H1 (cell line): Measurements from ENCODE around the gene SH2D2A. TPM values are rescaled to one million over a fixed set of nuclear protein-coding genes. Genes with fewer than 3 reads are reported as not detected.

Source experiments
- CTCF ChIA-PET: fragments of 300-600 bp; sonication (Branson Sonifier 250); formaldehyde crosslinking; loops from one replicate; lab custom pipeline; 2021; ENCODE audit not compliant: partially characterized antibody; lab: Charles Lee
- POLR2A ChIA-PET: fragments of 300-600 bp; sonication (Branson Sonifier 250); formaldehyde crosslinking; loops from one replicate; lab custom pipeline; 2021; ENCODE audit warnings: inconsistent platforms; ENCODE audit not compliant: partially characterized antibody; lab: Charles Lee
- DNase-seq, 2 experiments: peaks; one replicate each; pipeline versions ENCODE4 v3.0.0 to v3.0.0-alpha.2; 2010 to 2022; ENCODE audit warnings: low spot score in 2 of 2, low read depth in 1 of 2, mixed read lengths in 1 of 2
- FAIRE-seq: peaks from 2 replicates; lab custom pipeline; 2011; peaks lifted over from hg19 to GRCh38; lab: Jason Lieb, UNC
- H2AFZ ChIP-seq: 2 replicates; pipeline ENCODE4 v1.8.1; 2012; ENCODE audit warnings: low read length, inconsistent platforms
- H2AK5ac ChIP-seq: 2 replicates; pipeline ENCODE4 v1.6.1; 2013; ENCODE audit warnings: low read depth, low read length
- H2BK120ac ChIP-seq: replicated peaks from 2 replicates; pipeline ENCODE3; 2013; ENCODE audit warnings: low read depth, low read length, inconsistent platforms
- H2BK12ac ChIP-seq: 2 replicates; pipeline ENCODE4 v1.6.1; 2013; ENCODE audit warnings: low read depth, low read length
- H2BK15ac ChIP-seq: 2 replicates; pipeline ENCODE4 v1.6.1; 2013; ENCODE audit warnings: low read length
- H2BK20ac ChIP-seq: 2 replicates; pipeline ENCODE4 v1.6.1; 2013; ENCODE audit warnings: low read length
- H2BK5ac ChIP-seq: 2 replicates; pipeline ENCODE4 v1.6.1; 2013; ENCODE audit warnings: low read depth, low read length
- H3K14ac ChIP-seq: 2 replicates; pipeline ENCODE4 v1.6.1; 2013; ENCODE audit warnings: inconsistent platforms; ENCODE audit not compliant: insufficient read length
- H3K18ac ChIP-seq: 2 replicates; pipeline ENCODE4 v1.6.1; 2013; ENCODE audit warnings: low read length; ENCODE audit errors: extremely low read depth
- H3K23ac ChIP-seq: 2 replicates; pipeline ENCODE4 v1.6.1; 2013; ENCODE audit warnings: inconsistent platforms; ENCODE audit not compliant: insufficient read length
- H3K23me2 ChIP-seq: 2 replicates; pipeline ENCODE4 v1.6.1; 2013; ENCODE audit warnings: low read depth, low read length
- H3K27ac ChIP-seq: 2 replicates; pipeline ENCODE4 v1.6.1; 2011; ENCODE audit warnings: low read depth, low read length, inconsistent platforms
- H3K27me3 ChIP-seq, 4 experiments: replicated peaks in 1 of 4; 1 replicate in 1 of 4; 2 replicates in 3 of 4; pipeline versions ENCODE4 v1.6.1 to v1.8.1; 2011 to 2013; ENCODE audit warnings: low read length in 3 of 4, mild to moderate bottlenecking in 3 of 4, inconsistent platforms in 2 of 4, mixed read lengths in 2 of 4, moderate library complexity in 1 of 4; ENCODE audit not compliant: control insufficient read depth in 3 of 4, insufficient read depth in 3 of 4; ENCODE audit errors: extremely low read depth in 1 of 4
- H3K36me3 ChIP-seq, 4 experiments: 2 replicates each; pipeline versions ENCODE4 v1.6.1 to v1.8.1; 2011 to 2013; ENCODE audit warnings: mild to moderate bottlenecking in 4 of 4, low read length in 3 of 4, moderate library complexity in 2 of 4, control low read depth in 1 of 4, inconsistent platforms in 1 of 4; ENCODE audit not compliant: insufficient read depth in 4 of 4, control insufficient read depth in 2 of 4
- H3K4ac ChIP-seq: replicated peaks from 2 replicates; pipeline ENCODE3; 2013; ENCODE audit warnings: low read length, low read depth, mixed read lengths, inconsistent platforms; ENCODE audit not compliant: insufficient read length
- H3K4me1 ChIP-seq, 4 experiments: replicated peaks in 1 of 4; 1 replicate in 1 of 4; 2 replicates in 3 of 4; pipeline versions ENCODE4 v1.6.1 to v1.8.1; 2011 to 2013; ENCODE audit warnings: low read length in 3 of 4, inconsistent platforms in 2 of 4, mixed read lengths in 1 of 4; ENCODE audit not compliant: insufficient read depth in 4 of 4, control insufficient read depth in 3 of 4
- H3K4me2 ChIP-seq, 2 experiments: 2 replicates each; pipeline versions ENCODE4 v1.6.1 to v1.8.1; 2011 to 2013; ENCODE audit warnings: low read depth in 2 of 2, low read length in 2 of 2, control low read depth in 1 of 2, inconsistent platforms in 1 of 2, mild to moderate bottlenecking in 1 of 2; ENCODE audit not compliant: insufficient read depth in 1 of 2
- H3K4me3 ChIP-seq, 4 experiments: fragments of 200-600, 300-600 bp in 1 of 4; sonication (generic), shearing (Covaris generic), sonication (Bioruptor Twin) in 1 of 4; 2 replicates each; pipeline versions ENCODE4 v1.5.1 to v1.8.1; 2011 to 2016; ENCODE audit warnings: low read length in 4 of 4, low read depth in 3 of 4, control low read depth in 2 of 4, inconsistent platforms in 2 of 4, mild to moderate bottlenecking in 2 of 4, mixed read lengths in 1 of 4, moderate library complexity in 1 of 4; ENCODE audit not compliant: insufficient read depth in 2 of 4; ENCODE audit errors: extremely low read depth in 1 of 4
- H3K56ac ChIP-seq: replicated peaks from 2 replicates; pipeline ENCODE3; 2013; ENCODE audit warnings: low read depth, mild to moderate bottlenecking, mixed read lengths, low read length, inconsistent platforms; ENCODE audit not compliant: insufficient read length
- H3K79me1 ChIP-seq: 2 replicates; pipeline ENCODE4 v1.6.1; 2013; ENCODE audit warnings: low read depth, low read length, control low read depth
- H3K79me2 ChIP-seq, 2 experiments: 2 replicates each; pipeline versions ENCODE4 v1.6.1 to v1.8.1; 2012 to 2013; ENCODE audit warnings: low read length in 2 of 2, mild to moderate bottlenecking in 2 of 2, inconsistent platforms in 1 of 2; ENCODE audit not compliant: insufficient read depth in 2 of 2, control insufficient read depth in 1 of 2
- H3K9ac ChIP-seq, 4 experiments: replicated peaks in 1 of 4; 1 replicate in 1 of 4; 2 replicates in 3 of 4; pipeline versions ENCODE4 v1.6.1 to v1.8.1; 2011 to 2013; ENCODE audit warnings: low read depth in 3 of 4, low read length in 3 of 4, control low read depth in 2 of 4, mild to moderate bottlenecking in 2 of 4, moderate library complexity in 2 of 4, inconsistent platforms in 1 of 4; ENCODE audit errors: extremely low read depth in 1 of 4
- H3K9me3 ChIP-seq, 2 experiments: 2 replicates each; pipeline versions ENCODE4 v1.6.1 to v1.8.1; 2012 to 2013; ENCODE audit warnings: mild to moderate bottlenecking in 2 of 2, moderate library complexity in 2 of 2, control low read depth in 1 of 2, inconsistent platforms in 1 of 2, low read depth in 1 of 2, low read length in 1 of 2, mixed read lengths in 1 of 2; ENCODE audit not compliant: insufficient read depth in 2 of 2
- H4K20me1 ChIP-seq, 2 experiments: replicated peaks in 1 of 2; 2 replicates each; pipeline versions ENCODE3 to v1.8.1; 2011 to 2013; ENCODE audit warnings: inconsistent platforms in 2 of 2, low read length in 2 of 2, mild to moderate bottlenecking in 1 of 2; ENCODE audit not compliant: insufficient read depth in 2 of 2, control insufficient read depth in 1 of 2
- H4K5ac ChIP-seq: 2 replicates; pipeline ENCODE4 v1.6.1; 2013; ENCODE audit warnings: low read length, low read depth, mixed read lengths, inconsistent platforms; ENCODE audit not compliant: insufficient read length
- H4K8ac ChIP-seq: 2 replicates; pipeline ENCODE4 v1.8.0; 2013; ENCODE audit warnings: mild to moderate bottlenecking, moderate library complexity, low read length, inconsistent platforms; ENCODE audit not compliant: insufficient read depth; ENCODE audit errors: extremely low read depth
- H4K91ac ChIP-seq: replicated peaks from 2 replicates; pipeline ENCODE3; 2013; ENCODE audit warnings: low read length, mixed read lengths, inconsistent platforms; ENCODE audit not compliant: insufficient read length
- CREB1 ChIP-seq: IDR thresholded peaks from 2 replicates; pipeline ENCODE4 v1.6.1; 2012; ENCODE audit warnings: inconsistent platforms
- KDM1A ChIP-seq: fragments of 200-600, 300-600 bp; sonication (generic); IDR thresholded peaks from 2 replicates; pipeline ENCODE4 v1.7.1; 2016; ENCODE audit warnings: mild to moderate bottlenecking, low read length, borderline replicate concordance
- KDM4A ChIP-seq: IDR thresholded peaks from one replicate; pipeline ENCODE4 v1.7.1; 2012; ENCODE audit warnings: low read depth, mild to moderate bottlenecking, moderate library complexity, low read length, inconsistent platforms; ENCODE audit not compliant: severe bottlenecking
- RBBP5 ChIP-seq: IDR thresholded peaks from 2 replicates; pipeline ENCODE4 v1.7.1; 2012; ENCODE audit warnings: low read depth, mild to moderate bottlenecking, inconsistent platforms, low read length, moderate library complexity, borderline replicate concordance
- USF2 ChIP-seq: IDR thresholded peaks from 2 replicates; pipeline ENCODE4 v1.6.1; 2011; ENCODE audit warnings: low read length, improper control_type of control experiment
- ZNF274 ChIP-seq: IDR thresholded peaks from 2 replicates; pipeline ENCODE4 v1.7.0; 2012; ENCODE audit warnings: low read length, borderline replicate concordance; ENCODE audit errors: extremely low read depth
- WGBS, 2 experiments: shearing (Covaris generic) in 1 of 2; methylation state at CpG; one replicate each; pipeline versions ENCODE4 v1.1.6 to v1.1.7; 2013 to 2015; ENCODE audit warnings: low lambda C conversion rate in 2 of 2, mixed read lengths in 2 of 2, inconsistent platforms in 1 of 2, low coverage in 1 of 2, missing lambda C conversion rate in 1 of 2; ENCODE audit not compliant: insufficient replicate concordance in 2 of 2, insufficient coverage in 1 of 2, insufficient read length in 1 of 2; ENCODE audit errors: extremely low coverage in 1 of 2, missing lambda C conversion rate in 1 of 2; 5-methylcytosine and 5-hydroxymethylcytosine counted together
- polyA plus RNA-seq, 7 experiments: library from polyadenylated mRNA; depleted of rRNA in 3 of 7; stranded (reverse) in 5 of 7; unstranded in 2 of 7; fragments of >200 nt in 5 of 7; fragments of 200-250 nt in 2 of 7; gene quantifications; 1 replicate in 5 of 7; 2 replicates in 1 of 7; 4 replicates in 1 of 7; pipeline versions ENCODE4 v1.2.1 to v1.2.3, GENCODE V29; 2011 to 2013; ENCODE audit warnings: missing spikeins in 2 of 7, mixed read lengths in 2 of 7
- total RNA-seq: library from RNA; stranded (reverse); fragmentation: NEBNext Ultra II Directional; extraction: Animal tissue kit (Norgen Biotek cat#: 25700); gene quantifications from 2 replicates; pipeline ENCODE4 v1.2.1, GENCODE V29; 2021
- TF ChIP-seq, protein P1 (sequence below): IDR thresholded peaks from 2 replicates; pipeline ENCODE4 v1.6.1; 2012; ENCODE audit warnings: inconsistent platforms

The SH2D2A gene
- total and polyA plus RNA-seq, 2 of the 8 experiments (the other 6 are each of a cell fraction or from before 2014, with no cell fraction given), result 3.3 to 7.9 TPM

- no peaks in the 10 kb centered on the region for H3K79me1 ChIP-seq
- no peak overlapping the region for H3K56ac ChIP-seq
- no peaks in the 10 kb centered on the region for H3K9me3 ChIP-seq
- 0 out of 2 replicates have a peak overlapping the region, but pooled peaks have one; percentile 53 for H2BK15ac ChIP-seq
- no peak overlapping the region for H2BK5ac ChIP-seq
- peak overlapping the region in 1 of 4 experiments; percentile 55; a peak in 3 of 8 replicates for H3K4me3 ChIP-seq
- H4K91ac ChIP-seq, result peak overlapping the region; percentile 51
- H3K4ac ChIP-seq, result no peak overlapping the region
- H4K8ac ChIP-seq, result peak overlapping the region; percentile 86; the same call in 1 of the 2 replicates
- H3K9ac ChIP-seq, result peak overlapping the region in 1 of 4 experiments; percentile 38; a peak in 1 of 7 replicates
- H3K4me1 ChIP-seq, result peaks cover 0 to 11% (median 5%) of the 10 kb centered on the region in 4 experiments; a peak in 6 of 7 replicates
- peak overlapping the region; percentile 69 to 93 for H3K4me2 ChIP-seq
- no peak overlapping the region for H2AFZ ChIP-seq
- TF ChIP-seq KDM4A (no peak), RBBP5 (no peak), ZNF274 (no peak), CREB1 (no peak), KDM1A (no peak), USF2 (no peak)
- TF ChIP-seq, protein P1, sequence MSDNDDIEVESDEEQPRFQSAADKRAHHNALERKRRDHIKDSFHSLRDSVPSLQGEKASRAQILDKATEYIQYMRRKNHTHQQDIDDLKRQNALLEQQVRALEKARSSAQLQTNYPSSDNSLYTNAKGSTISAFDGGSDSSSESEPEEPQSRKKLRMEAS, result no peak
- no peak overlapping the region for H3K14ac ChIP-seq
- no peak overlapping the region for H4K5ac ChIP-seq
- H3K27me3 ChIP-seq, result peaks cover 1 to 48% (median 42%) of the 10 kb centered on the region in 4 experiments
- CTCF ChIA-PET, result interaction anchor here (0.7 to 31.8 kb wide), 14 partner anchors 10 to 132 kb away, joined by 3 to 491 read pairs (median 5); partner anchors contain the start of genes INSRR and PEAR1
- no peak overlapping the region for H3K27ac ChIP-seq
- H2BK12ac ChIP-seq, result peak overlapping the region; percentile 75; the same call in 1 of the 2 replicates
- DNase-seq (no peak), FAIRE-seq (no peak)
- H2BK20ac ChIP-seq, result no peak overlapping the region; the same call in 1 of the 2 replicates
- no peaks in the 10 kb centered on the region for H3K36me3 ChIP-seq
- WGBS, 2 experiments, result 85% methylated on average over 7 of the region's 7 CpGs; no CpG with 5 or more reads in 1 of the 2 experiments
- no peaks in the 10 kb centered on the region for H3K79me2 ChIP-seq
- POLR2A ChIA-PET, result interaction anchor here (0.7 to 2.0 kb wide), 8 partner anchors 10 to 112 kb away, joined by 3 to 7 read pairs (median 3); partner anchors contain the start of gene METTL25B
- H4K20me1 ChIP-seq, result no peaks in the 10 kb centered on the region
- H2BK120ac ChIP-seq, result no peak overlapping the region
- peaks cover 2% of the 10 kb centered on the region; the same call in 1 of the 2 replicates for H3K23me2 ChIP-seq
- H3K23ac ChIP-seq, result no peak overlapping the region
- 0 out of 2 replicates have a peak overlapping the region, but pooled peaks have one; percentile 58 for H2AK5ac ChIP-seq
- peak overlapping the region; percentile 95; the same call in 1 of the 2 replicates for H3K18ac ChIP-seq
Measured at GRCh38 chr1:156814571-156815260, 1.9 kb downstream of the SH2D2A start.
